Sigmoid colon (tissue), 3 donors: Measurements from ENCODE around the gene HOXB1.

Source experiments
- CTCF ChIP-seq, 4 experiments: fragments of 450-650 bp in 3 of 4; fragments of 200-600 bp in 1 of 4; IDR thresholded peaks; one replicate each; pipeline ENCODE4 v1.5.1; 2016 to 2019; ENCODE audit warnings: antibody characterized with exemption in 4 of 4, mild to moderate bottlenecking in 3 of 4, moderate library complexity in 2 of 4
- POLR2A ChIP-seq, 2 donors: fragments of 450-650 bp; IDR thresholded peaks; one replicate each; pipeline ENCODE4 v1.6.1; 2016; ENCODE audit warnings: antibody characterized with exemption in 2 of 2, mild to moderate bottlenecking in 2 of 2, moderate library complexity in 2 of 2

GRCh38 chr17:48545539-48545938 is 14.7 kb upstream of the HOXB1 start:
- TF ChIP-seq CTCF (IDR thresholded peaks at IDR 0.05) (no peak), POLR2A (IDR thresholded peaks at IDR 0.05) (no peak)
